SK-N-SH treated with all-trans-retinoic acid at 6 μM for 48 hours (cell line): ENCODE data around the gene SGO1.

Source experiments
- ARNTL ChIP-seq: fragments of 450-650 bp; formaldehyde crosslinking; IDR thresholded peaks from 2 replicates; pipeline ENCODE4 v1.5.0; 2020; ENCODE audit warnings: low read depth, mild to moderate bottlenecking, moderate library complexity, borderline replicate concordance
- ISL1 ChIP-seq: fragments of 250-450 bp; sonication (Bioruptor Pico); IDR thresholded peaks from 2 replicates; pipeline ENCODE4 v2.1.2; 2022; ENCODE audit warnings: mild to moderate bottlenecking, moderate library complexity
- RARB ChIP-seq: fragments of 250-450 bp; sonication (Bioruptor Pico); IDR thresholded peaks from 2 replicates; pipeline ENCODE4 v1.8.0; 2021; ENCODE audit warnings: mild to moderate bottlenecking, moderate library complexity
- ZFP30 ChIP-seq: fragments of 450-650 bp; formaldehyde crosslinking; IDR thresholded peaks from 2 replicates; pipeline ENCODE4 v1.5.0; 2022; ENCODE audit warnings: mild to moderate bottlenecking, moderate library complexity

DNA sequence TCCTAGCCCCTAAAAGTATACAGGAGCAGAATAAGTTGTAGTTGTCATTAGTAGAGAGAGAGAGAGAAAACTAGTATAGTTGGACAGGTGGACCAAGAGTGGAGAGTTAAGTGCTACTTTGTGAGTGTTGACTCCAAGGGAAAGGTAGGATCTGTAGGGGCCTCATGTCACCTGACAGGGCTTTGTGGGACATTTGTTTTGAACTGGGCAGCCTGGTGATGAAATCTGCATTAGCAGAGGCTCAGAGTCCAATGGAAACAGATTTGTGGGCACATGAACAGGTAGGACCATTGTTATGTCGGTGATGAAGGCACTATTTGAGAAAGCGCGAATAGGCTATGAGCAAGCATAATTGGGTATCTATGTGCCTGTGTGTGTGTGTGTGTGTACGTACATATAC is 43.5 kb downstream of the SGO1 start:
- TF ChIP-seq RARB (CRISPR knock-in tag) (no peak), ARNTL (no peak), ISL1 (no peak), ZFP30 (CRISPR knock-in tag) (no peak)
